Tibial nerve (tissue), 4 donors: ENCODE data around the gene FANCL. TPM values are rescaled to one million over a fixed set of nuclear protein-coding genes. Genes with fewer than 3 reads are reported as not detected.

Experiments
- DNase-seq, 2 donors: peaks; one replicate each; pipeline ENCODE4 v3.0.0-alpha.2; 2019; ENCODE audit warnings: low spot score in 2 of 2
- H3K27ac ChIP-seq, 4 donors: fragments of 200-600 bp; sonication (generic) in 3 of 4; one replicate each; pipeline ENCODE4 v1.5.1; 2017 to 2019; ENCODE audit warnings: mild to moderate bottlenecking in 1 of 4
- H3K27me3 ChIP-seq, 2 donors: fragments of 200-600 bp; sonication (generic) in 1 of 2; one replicate each; pipeline versions ENCODE4 v1.5.1 to v1.6.0; 2017 to 2019
- H3K36me3 ChIP-seq, 3 donors: fragments of 200-600 bp; sonication (generic); one replicate each; pipeline ENCODE4 v1.5.1; 2018 to 2019
- H3K4me1 ChIP-seq, 4 donors: fragments of 200-600 bp; sonication (generic) in 3 of 4; one replicate each; pipeline ENCODE4 v1.5.1; 2017 to 2019
- H3K4me3 ChIP-seq, 4 donors: fragments of 200-600 bp; sonication (generic) in 3 of 4; one replicate each; pipeline ENCODE4 v1.5.1; 2017 to 2019; ENCODE audit warnings: mild to moderate bottlenecking in 1 of 4, moderate library complexity in 1 of 4
- H3K9me3 ChIP-seq, 4 donors: fragments of 200-600 bp; sonication (generic) in 3 of 4; one replicate each; pipeline ENCODE4 v1.5.1; 2017 to 2019
- CTCF ChIP-seq, 5 experiments: fragments of 200-600 bp in 3 of 5; fragments of 450-650 bp in 2 of 5; sonication (generic) in 3 of 5; IDR thresholded peaks; one replicate each; pipeline ENCODE4 v1.5.1; 2016 to 2019; ENCODE audit warnings: antibody characterized with exemption in 5 of 5, mild to moderate bottlenecking in 3 of 5, moderate library complexity in 2 of 5
- EP300 ChIP-seq, 2 donors: sonication (generic); formaldehyde crosslinking; IDR thresholded peaks; one replicate each; pipeline ENCODE4 v1.6.1; 2017; ENCODE audit warnings: antibody characterized with exemption in 2 of 2, mild to moderate bottlenecking in 1 of 2
- POLR2A ChIP-seq, 2 donors: fragments of 450-650 bp; IDR thresholded peaks; one replicate each; pipeline ENCODE4 v1.6.1; 2017; ENCODE audit warnings: antibody characterized with exemption in 2 of 2, mild to moderate bottlenecking in 2 of 2, moderate library complexity in 2 of 2
- WGBS, 2 donors: methylation state at CpG; one replicate each; pipeline ENCODE4 v1.1.5; 2018; 5-methylcytosine and 5-hydroxymethylcytosine counted together
- total RNA-seq, 4 donors: library from RNA; depleted of rRNA; stranded (reverse); fragments of >200 nt; gene quantifications; one replicate each; pipeline ENCODE4 v1.1.0, GENCODE V29; 2016

Gene FANCL
- total RNA-seq, 4 donors from 2014 or later, result 19.3 to 26.5 (median 24.5) TPM

DNA sequence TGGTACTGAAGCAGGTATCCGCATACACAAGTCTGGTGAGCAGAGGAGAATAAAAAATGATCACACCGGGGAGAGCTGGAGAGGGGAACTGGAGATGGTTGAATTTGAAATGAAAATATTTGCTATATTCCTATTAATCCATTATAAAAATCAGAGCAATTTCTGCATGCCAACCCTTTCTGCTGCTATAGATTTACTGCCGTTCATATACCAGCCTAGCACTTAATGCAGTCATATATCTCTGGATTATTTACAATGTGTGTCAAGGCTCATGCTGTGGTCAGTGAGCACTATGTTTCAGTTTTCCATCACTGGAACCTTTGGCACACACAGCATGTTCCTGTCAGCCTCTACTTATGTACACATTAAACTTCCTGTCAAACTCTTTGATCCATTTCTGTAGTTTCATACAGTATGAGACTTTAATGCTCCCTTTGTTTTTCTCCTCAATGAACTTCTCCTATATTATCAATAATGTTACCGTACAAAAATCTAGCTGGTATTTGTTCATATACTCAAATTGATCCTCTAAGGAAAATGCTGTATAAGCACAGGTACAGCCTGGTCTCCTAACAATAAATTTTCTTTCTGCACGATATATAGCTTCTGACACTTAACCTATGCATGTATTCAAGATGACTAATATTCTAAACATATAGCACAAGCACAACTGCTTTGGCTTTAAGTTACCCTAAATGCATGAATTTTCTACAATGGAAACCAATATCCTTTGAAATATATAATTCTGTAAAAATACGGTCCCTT is 36.7 kb downstream of the FANCL start:
- no peak overlapping the region for H3K27ac ChIP-seq
- H3K4me3 ChIP-seq, result no peak overlapping the region
- no peaks in the 10 kb centered on the region for H3K9me3 ChIP-seq
- TF ChIP-seq POLR2A (IDR thresholded peaks at IDR 0.05), result no peak
- no peak for TF ChIP-seq EP300 (IDR thresholded peaks at IDR 0.05)
- TF ChIP-seq CTCF (IDR thresholded peaks at IDR 0.05), result no peak
- DNase-seq, result no peak
- no peaks in the 10 kb centered on the region for H3K4me1 ChIP-seq
- peaks cover 0 to 6% (median 0%) of the 10 kb centered on the region in 3 donors for H3K36me3 ChIP-seq
- H3K27me3 ChIP-seq, result no peaks in the 10 kb centered on the region
- WGBS, 2 donors, result 87 to 93% methylated on average over 6 of the region's 6 CpGs

GRCh38 chr2:58203018-58203417 is 38.1 kb downstream of the FANCL start:
- H3K4me1 ChIP-seq, result no peaks in the 10 kb centered on the region
- no peak overlapping the region for H3K27ac ChIP-seq
- H3K27me3 ChIP-seq, result no peaks in the 10 kb centered on the region
- no peak overlapping the region for H3K4me3 ChIP-seq
- H3K9me3 ChIP-seq, result no peaks in the 10 kb centered on the region
- no peak for DNase-seq
- TF ChIP-seq POLR2A (IDR thresholded peaks at IDR 0.05) (no peak), CTCF (IDR thresholded peaks at IDR 0.05) (no peak), EP300 (IDR thresholded peaks at IDR 0.05) (no peak)
- H3K36me3 ChIP-seq, result peaks cover 0 to 12% (median 0%) of the 10 kb centered on the region in 3 donors

GRCh38 chr2:58202404-58202803 is 38.7 kb downstream of the FANCL start:
- H3K4me1 ChIP-seq, result no peaks in the 10 kb centered on the region
- no peak overlapping the region for H3K4me3 ChIP-seq
- peaks cover 0 to 18% (median 0%) of the 10 kb centered on the region in 3 donors for H3K36me3 ChIP-seq
- 63 to 76% methylated on average over 1 of the region's 1 CpG for WGBS, 2 donors
- DNase-seq, result no peak
- no peaks in the 10 kb centered on the region for H3K27me3 ChIP-seq
- H3K27ac ChIP-seq, result no peak overlapping the region
- TF ChIP-seq CTCF (IDR thresholded peaks at IDR 0.05), result no peak
- no peak for TF ChIP-seq POLR2A (IDR thresholded peaks at IDR 0.05)
- TF ChIP-seq EP300 (IDR thresholded peaks at IDR 0.05), result no peak
- no peaks in the 10 kb centered on the region for H3K9me3 ChIP-seq

GRCh38 chr2:58197894-58198293 is 43.2 kb downstream of the FANCL start:
- WGBS, 2 donors, result 85 to 90% methylated on average over 2 of the region's 2 CpGs
- no peak for TF ChIP-seq CTCF (IDR thresholded peaks at IDR 0.05)
- TF ChIP-seq EP300 (IDR thresholded peaks at IDR 0.05), result no peak
- TF ChIP-seq POLR2A (IDR thresholded peaks at IDR 0.05), result no peak

DNA sequence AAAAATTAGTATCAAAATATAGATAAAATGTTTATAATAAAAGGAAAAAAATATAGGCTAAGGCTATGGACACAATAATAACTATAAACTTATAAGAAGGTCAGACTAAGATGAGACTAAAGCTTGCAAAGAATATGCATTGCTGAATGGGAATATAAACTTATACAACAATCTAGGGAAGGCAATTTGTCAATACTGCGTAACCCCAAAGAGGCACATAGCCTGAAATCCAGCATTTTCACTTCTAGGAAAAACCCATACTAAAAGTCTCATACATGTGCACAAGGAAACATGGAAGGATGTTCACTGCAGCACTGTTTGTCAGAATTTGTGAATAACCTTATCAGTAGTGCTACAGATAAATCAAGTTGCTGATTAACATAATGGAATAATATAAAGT is 45.5 kb downstream of the FANCL start:
- TF ChIP-seq EP300 (IDR thresholded peaks at IDR 0.05), result no peak

More at GRCh38 chr2:58197894-58198293, 43.2 kb downstream of the FANCL start:
- Histone ChIP-seq H3K4me1 (no peaks in the 10 kb centered on the region), H3K4me3 (no peak overlapping the region), H3K27me3 (no peaks in the 10 kb centered on the region), H3K9me3 (no peaks in the 10 kb centered on the region), H3K36me3 (peaks cover 0 to 19% (median 0%) of the 10 kb centered on the region in 3 donors), H3K27ac (no peak overlapping the region)
- no peak for DNase-seq

More for the DNA sequence above, 45.5 kb downstream of the FANCL start:
- Histone ChIP-seq H3K36me3 (peaks cover 0 to 13% (median 0%) of the 10 kb centered on the region in 3 donors), H3K27me3 (no peaks in the 10 kb centered on the region), H3K4me1 (no peaks in the 10 kb centered on the region), H3K9me3 (no peaks in the 10 kb centered on the region), H3K27ac (no peak overlapping the region), H3K4me3 (no peak overlapping the region)
- DNase-seq, result no peak
- WGBS, 2 donors, result 91 to 100% methylated on average over 1 of the region's 1 CpG
